Measurements from ENCODE around the gene PRKCH. TPM values are rescaled to one million over a fixed set of nuclear protein-coding genes. Genes with fewer than 3 reads are reported as not detected.

The PRKCH gene
- total and polyA plus RNA-seq, 2 of the 13 experiments (the other 11 are each of a cell fraction or from before 2014, with no cell fraction given), result 0.48 to 1.3 TPM

DNA sequence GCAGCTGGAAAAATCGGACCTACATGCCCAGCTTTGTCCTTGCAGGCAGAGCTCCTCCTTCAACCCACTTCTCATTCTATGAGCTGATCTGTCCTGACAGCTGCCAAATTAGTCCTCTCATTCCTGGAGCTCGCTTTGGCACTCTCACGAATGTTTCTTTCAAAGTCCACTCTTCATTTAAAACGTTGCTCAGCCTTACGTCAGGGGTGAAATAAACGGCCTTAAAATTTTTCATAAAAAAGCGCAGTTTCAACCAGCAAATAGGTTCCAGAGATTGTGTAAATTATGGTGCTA lies 253.1 kb downstream of the PRKCH start:
- no peak overlapping the region for H3K9ac ChIP-seq (ENCODE audit: insufficient read depth, low read depth, low read length)
- CTCF ChIA-PET (ENCODE audit: low intra/inter-chr PET ratio, low total read pairs), result no interaction called here
- DNase-seq (ENCODE audit: low spot score), result no peak
- no peak for ATAC-seq
- intact Hi-C loops (cut with micrococcal nuclease; ENCODE audit: unreplicated experiment) (no loop called here), in situ Hi-C loops (cut with HindIII; ENCODE audit: extremely low pct_ligation_motif_present, low pct_unique_long_range_greater_than_20kb) (no loop called here)
- TF ChIP-seq HNRNPH1 (optimal IDR thresholded peaks at IDR 0.05; ENCODE audit: low read depth, low read length) (no peak), NFE2L2 (IDR thresholded peaks at IDR 0.05; ENCODE audit: low read length) (no peak), AGO2 (optimal IDR thresholded peaks at IDR 0.05; ENCODE audit: low read depth, low read length) (no peak), ZMYM3 (CRISPR knock-in tag; IDR thresholded peaks at IDR 0.05) (no peak), NR2F1 (CRISPR knock-in tag; IDR thresholded peaks at IDR 0.05) (no peak)
- TF ChIP-seq, protein P1, sequence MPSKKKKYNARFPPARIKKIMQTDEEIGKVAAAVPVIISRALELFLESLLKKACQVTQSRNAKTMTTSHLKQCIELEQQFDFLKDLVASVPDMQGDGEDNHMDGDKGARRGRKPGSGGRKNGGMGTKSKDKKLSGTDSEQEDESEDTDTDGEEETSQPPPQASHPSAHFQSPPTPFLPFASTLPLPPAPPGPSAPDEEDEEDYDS (CRISPR knock-in tag; IDR thresholded peaks at IDR 0.05), result no peak
- TF ChIP-seq, protein P2, sequence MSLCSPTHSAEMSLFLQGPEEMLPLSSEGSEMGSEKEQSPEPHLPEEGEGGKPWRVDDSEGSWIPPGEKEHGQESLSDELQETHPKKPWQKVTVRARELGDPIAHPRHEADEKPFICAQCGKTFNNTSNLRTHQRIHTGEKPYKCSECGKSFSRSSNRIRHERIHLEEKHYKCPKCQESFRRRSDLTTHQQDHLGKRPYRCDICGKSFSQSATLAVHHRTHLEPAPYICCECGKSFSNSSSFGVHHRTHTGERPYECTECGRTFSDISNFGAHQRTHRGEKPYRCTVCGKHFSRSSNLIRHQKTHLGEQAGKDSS (CRISPR knock-in tag; IDR thresholded peaks at IDR 0.05; ENCODE audit: borderline replicate concordance, low read depth), result no peak
- no peaks in the 10 kb centered on the region for H3K27me3 ChIP-seq (ENCODE audit: control insufficient read depth in 1 of 2, insufficient read depth in 2 of 2, low read length in 2 of 2)
- peak overlapping the region; percentile 20; the same call in 1 of the 2 replicates for H3K4me2 ChIP-seq (ENCODE audit: low read depth, low read length)
- H4K20me1 ChIP-seq (ENCODE audit: insufficient read depth, low read length), result no peaks in the 10 kb centered on the region
- no peak overlapping the region for H2AFZ ChIP-seq (ENCODE audit: low read length)
- WGBS (ENCODE audit: low lambda C conversion rate), result 48% methylated on average over 6 of the region's 7 CpGs
- no peaks in the 10 kb centered on the region for H3K36me3 ChIP-seq (replicated peaks in 1 of 2; ENCODE audit: control insufficient read depth in 1 of 2, insufficient read depth in 2 of 2, low read length in 2 of 2)
- H3K9me3 ChIP-seq (ENCODE audit: low read length), result no peaks in the 10 kb centered on the region
- no peak overlapping the region for H3K27ac ChIP-seq (ENCODE audit: extremely low read length, insufficient read depth, low read length)
- no peak overlapping the region for H3K4me3 ChIP-seq (replicated peaks in 1 of 3; ENCODE audit: insufficient read depth in 1 of 3, low read depth in 2 of 3, low read length in 3 of 3)
- H3K4me1 ChIP-seq (ENCODE audit: insufficient read depth, low read length), result peaks cover 35% of the 10 kb centered on the region
- POLR2A ChIA-PET, result interaction anchor here (1.2 kb wide), 1 partner anchor 15 kb away, joined by 3 read pairs; no protein-coding TSS in a partner anchor
- no TSS peak for BruUV-seq (replicated peaks)
- no peak for FAIRE-seq
- no peaks in the 10 kb centered on the region for H3K79me2 ChIP-seq (ENCODE audit: insufficient read depth, low read length)

DNA sequence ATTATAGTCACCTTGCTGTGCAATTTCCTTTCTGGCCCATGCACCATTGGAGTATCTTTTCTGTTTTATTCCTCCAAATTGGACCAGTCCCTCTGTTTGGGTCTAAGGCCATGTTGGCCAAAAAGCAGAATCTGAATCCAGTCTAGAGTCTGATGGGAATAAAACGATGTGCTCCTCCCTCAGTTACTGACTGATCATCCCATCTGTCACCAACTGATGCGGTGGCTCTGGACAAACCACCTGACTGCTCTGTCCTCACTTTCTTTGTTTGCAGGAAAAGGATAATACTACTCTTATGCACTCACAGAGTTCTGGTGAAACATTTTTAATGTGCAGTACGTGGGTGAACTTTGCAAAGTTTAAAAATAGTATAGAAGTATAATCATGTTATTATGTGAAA lies 253.7 kb downstream of the PRKCH start:
- ChIA-PET CTCF (ENCODE audit: low intra/inter-chr PET ratio, low total read pairs) (no interaction called here), POLR2A (no interaction called here)
- no peak for ATAC-seq
- Histone ChIP-seq H3K36me3 (replicated peaks in 1 of 2; ENCODE audit: control insufficient read depth in 1 of 2, insufficient read depth in 2 of 2, low read length in 2 of 2) (no peaks in the 10 kb centered on the region), H3K4me3 (replicated peaks in 1 of 3; ENCODE audit: insufficient read depth in 1 of 3, low read depth in 2 of 3, low read length in 3 of 3) (no peak overlapping the region), H3K4me2 (ENCODE audit: low read depth, low read length) (no peak overlapping the region), H3K27ac (ENCODE audit: extremely low read length, insufficient read depth, low read length) (no peak overlapping the region), H3K9ac (ENCODE audit: insufficient read depth, low read depth, low read length) (no peak overlapping the region), H4K20me1 (ENCODE audit: insufficient read depth, low read length) (no peaks in the 10 kb centered on the region), H3K79me2 (ENCODE audit: insufficient read depth, low read length) (no peaks in the 10 kb centered on the region), H2AFZ (ENCODE audit: low read length) (no peak overlapping the region), H3K27me3 (ENCODE audit: control insufficient read depth in 1 of 2, insufficient read depth in 2 of 2, low read length in 2 of 2) (no peaks in the 10 kb centered on the region), H3K9me3 (ENCODE audit: low read length) (no peaks in the 10 kb centered on the region), H3K4me1 (ENCODE audit: insufficient read depth, low read length) (peaks cover 30% of the 10 kb centered on the region)
- DNase-seq (ENCODE audit: low spot score), result no peak
- no TSS peak for BruUV-seq (replicated peaks)
- intact Hi-C loops (cut with micrococcal nuclease; ENCODE audit: unreplicated experiment), result no loop called here
- 81% methylated on average over 3 of the region's 3 CpGs for WGBS (ENCODE audit: low lambda C conversion rate)
- FAIRE-seq, result no peak
- in situ Hi-C loops (cut with HindIII; ENCODE audit: extremely low pct_ligation_motif_present, low pct_unique_long_range_greater_than_20kb), result no loop called here
- TF ChIP-seq CBFB (CRISPR knock-in tag; IDR thresholded peaks at IDR 0.05), result no peak
- no peak for TF ChIP-seq ZNF12 (CRISPR knock-in tag; IDR thresholded peaks at IDR 0.05)
- no peak for TF ChIP-seq ZMYM3 (CRISPR knock-in tag; IDR thresholded peaks at IDR 0.05)
- TF ChIP-seq ZNF530 (CRISPR knock-in tag; IDR thresholded peaks at IDR 0.05; ENCODE audit: low read depth), result no peak
- TF ChIP-seq ZNF570 (CRISPR knock-in tag; IDR thresholded peaks at IDR 0.05; ENCODE audit: borderline replicate concordance), result no peak
- TF ChIP-seq, protein P3, sequence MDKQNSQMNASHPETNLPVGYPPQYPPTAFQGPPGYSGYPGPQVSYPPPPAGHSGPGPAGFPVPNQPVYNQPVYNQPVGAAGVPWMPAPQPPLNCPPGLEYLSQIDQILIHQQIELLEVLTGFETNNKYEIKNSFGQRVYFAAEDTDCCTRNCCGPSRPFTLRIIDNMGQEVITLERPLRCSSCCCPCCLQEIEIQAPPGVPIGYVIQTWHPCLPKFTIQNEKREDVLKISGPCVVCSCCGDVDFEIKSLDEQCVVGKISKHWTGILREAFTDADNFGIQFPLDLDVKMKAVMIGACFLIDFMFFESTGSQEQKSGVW (CRISPR knock-in tag; IDR thresholded peaks at IDR 0.05; ENCODE audit: borderline replicate concordance), result no peak
- TF ChIP-seq FOXK2 (IDR thresholded peaks at IDR 0.05), result no peak
- TF ChIP-seq SYNCRIP (IDR thresholded peaks at IDR 0.05; ENCODE audit: insufficient read depth, low read depth, low read length), result no peak
- TF ChIP-seq ZNF674 (CRISPR knock-in tag; IDR thresholded peaks at IDR 0.05; ENCODE audit: low read depth), result no peak
- no peak for TF ChIP-seq PHF5A (CRISPR knock-in tag; IDR thresholded peaks at IDR 0.05; ENCODE audit: low read depth, unreplicated experiment)
- TF ChIP-seq, protein P4, sequence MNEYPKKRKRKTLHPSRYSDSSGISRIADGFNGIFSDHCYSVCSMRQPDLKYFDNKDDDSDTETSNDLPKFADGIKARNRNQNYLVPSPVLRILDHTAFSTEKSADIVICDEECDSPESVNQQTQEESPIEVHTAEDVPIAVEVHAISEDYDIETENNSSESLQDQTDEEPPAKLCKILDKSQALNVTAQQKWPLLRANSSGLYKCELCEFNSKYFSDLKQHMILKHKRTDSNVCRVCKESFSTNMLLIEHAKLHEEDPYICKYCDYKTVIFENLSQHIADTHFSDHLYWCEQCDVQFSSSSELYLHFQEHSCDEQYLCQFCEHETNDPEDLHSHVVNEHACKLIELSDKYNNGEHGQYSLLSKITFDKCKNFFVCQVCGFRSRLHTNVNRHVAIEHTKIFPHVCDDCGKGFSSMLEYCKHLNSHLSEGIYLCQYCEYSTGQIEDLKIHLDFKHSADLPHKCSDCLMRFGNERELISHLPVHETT (CRISPR knock-in tag; conservative IDR thresholded peaks at IDR 0.05), result no peak
